GM13977 (cell line): Measurements from ENCODE around the gene GRK5.

Experiments used
- DNase-seq: peaks from one replicate; pipeline ENCODE4 v3.0.0; 2012; ENCODE audit warnings: low spot score
- in situ Hi-C: fragments of 300-500 bp; cut with MboI; formaldehyde crosslinking; loops from one replicate; pipeline ENCODE4 v1.12.0; 2022; ENCODE audit warnings: low sequenced_read_pairs, low pct_unique_long_range_greater_than_20kb, mixed read lengths, inconsistent platforms; ENCODE audit not compliant: unreplicated experiment
- TF ChIP-seq, protein P1 (sequence below): IDR thresholded peaks from 2 replicates; pipeline ENCODE4 v1.5.1; 2012; ENCODE audit warnings: mild to moderate bottlenecking, control low read depth; ENCODE audit not compliant: insufficient read depth; ENCODE audit errors: extremely low read depth, missing control alignments

Gene GRK5

DNA sequence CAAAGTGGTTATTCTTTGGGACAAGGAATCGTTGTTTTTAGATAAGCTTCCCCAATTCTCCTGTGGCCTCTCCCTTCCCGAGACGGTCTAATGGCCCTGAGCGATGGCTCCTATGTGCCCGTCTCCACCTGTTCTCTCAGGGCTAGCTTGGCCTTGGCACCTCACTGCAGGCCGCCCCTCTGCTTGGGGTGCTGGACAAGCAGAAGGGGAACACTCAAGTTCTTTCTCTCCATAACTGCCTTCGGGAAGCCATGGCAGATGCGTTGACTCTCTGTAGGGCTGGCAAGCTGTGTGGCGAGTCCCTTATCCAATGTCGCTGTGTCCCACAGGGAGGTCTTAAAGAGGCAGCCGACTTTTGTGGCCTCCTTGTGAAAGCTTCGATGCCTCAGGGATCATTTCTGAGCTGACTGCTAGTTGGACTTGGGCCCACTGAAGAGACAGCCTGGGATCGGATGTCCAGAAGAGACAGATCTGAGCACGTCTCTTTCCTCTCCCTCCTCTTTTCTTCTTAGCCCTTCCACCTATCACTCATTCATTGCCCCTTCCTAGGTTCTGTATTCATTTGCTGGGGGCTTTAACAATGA is 70.8 kb downstream of the GRK5 start:
- DNase-seq = no peak
- TF ChIP-seq, protein P1, sequence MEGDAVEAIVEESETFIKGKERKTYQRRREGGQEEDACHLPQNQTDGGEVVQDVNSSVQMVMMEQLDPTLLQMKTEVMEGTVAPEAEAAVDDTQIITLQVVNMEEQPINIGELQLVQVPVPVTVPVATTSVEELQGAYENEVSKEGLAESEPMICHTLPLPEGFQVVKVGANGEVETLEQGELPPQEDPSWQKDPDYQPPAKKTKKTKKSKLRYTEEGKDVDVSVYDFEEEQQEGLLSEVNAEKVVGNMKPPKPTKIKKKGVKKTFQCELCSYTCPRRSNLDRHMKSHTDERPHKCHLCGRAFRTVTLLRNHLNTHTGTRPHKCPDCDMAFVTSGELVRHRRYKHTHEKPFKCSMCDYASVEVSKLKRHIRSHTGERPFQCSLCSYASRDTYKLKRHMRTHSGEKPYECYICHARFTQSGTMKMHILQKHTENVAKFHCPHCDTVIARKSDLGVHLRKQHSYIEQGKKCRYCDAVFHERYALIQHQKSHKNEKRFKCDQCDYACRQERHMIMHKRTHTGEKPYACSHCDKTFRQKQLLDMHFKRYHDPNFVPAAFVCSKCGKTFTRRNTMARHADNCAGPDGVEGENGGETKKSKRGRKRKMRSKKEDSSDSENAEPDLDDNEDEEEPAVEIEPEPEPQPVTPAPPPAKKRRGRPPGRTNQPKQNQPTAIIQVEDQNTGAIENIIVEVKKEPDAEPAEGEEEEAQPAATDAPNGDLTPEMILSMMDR = no peak
- in situ Hi-C loops = no loop called here

DNA sequence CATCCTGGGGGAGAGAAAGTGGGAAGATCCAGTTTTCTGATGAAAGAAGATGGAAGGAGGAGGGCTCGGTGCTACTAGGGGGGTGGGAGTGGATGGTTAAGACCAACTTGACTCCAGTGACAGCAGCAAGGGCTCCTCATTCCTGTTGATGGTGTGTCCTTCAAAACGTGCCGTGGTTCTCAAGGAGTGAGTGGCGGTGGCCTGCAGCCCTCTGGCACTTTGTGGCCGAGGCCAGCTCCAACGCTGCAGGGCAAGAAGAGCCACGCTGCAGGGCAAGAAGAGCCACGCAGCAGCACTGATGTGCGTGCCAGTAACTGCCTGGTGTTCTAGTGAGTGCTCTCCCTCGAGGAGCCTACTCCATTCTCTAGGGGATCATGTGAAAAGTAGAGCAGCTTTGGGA is 72.1 kb downstream of the GRK5 start:
- in situ Hi-C loops = no loop called here
- DNase-seq = no peak
- TF ChIP-seq, protein P1 = no peak

DNA sequence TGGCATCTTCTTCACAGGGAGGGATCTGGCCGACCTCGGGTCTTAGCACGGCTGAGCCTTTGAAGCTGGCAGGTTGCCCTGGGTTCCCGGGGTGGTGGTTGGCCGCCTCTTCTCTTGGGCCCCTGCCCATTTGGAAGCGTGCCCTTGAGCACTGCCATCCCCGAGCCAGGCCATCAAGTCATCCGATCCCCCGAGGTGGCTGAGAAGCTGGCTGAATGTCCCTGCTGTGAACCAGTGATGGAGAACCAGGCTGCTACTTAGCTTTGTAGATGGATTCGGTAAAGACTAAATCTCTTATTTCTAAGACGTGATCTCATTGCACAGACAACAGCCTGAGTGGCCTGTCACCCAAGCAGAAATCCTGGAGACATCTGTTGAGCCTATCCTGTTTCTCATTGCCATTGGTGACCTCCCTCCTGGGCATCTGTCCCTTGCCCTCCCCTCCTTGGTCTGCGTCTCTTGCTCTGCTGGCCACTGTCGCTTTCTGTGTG is 74.3 kb downstream of the GRK5 start:
- TF ChIP-seq, protein P1 = no peak
- DNase-seq = no peak
- in situ Hi-C loops = no loop called here

DNA sequence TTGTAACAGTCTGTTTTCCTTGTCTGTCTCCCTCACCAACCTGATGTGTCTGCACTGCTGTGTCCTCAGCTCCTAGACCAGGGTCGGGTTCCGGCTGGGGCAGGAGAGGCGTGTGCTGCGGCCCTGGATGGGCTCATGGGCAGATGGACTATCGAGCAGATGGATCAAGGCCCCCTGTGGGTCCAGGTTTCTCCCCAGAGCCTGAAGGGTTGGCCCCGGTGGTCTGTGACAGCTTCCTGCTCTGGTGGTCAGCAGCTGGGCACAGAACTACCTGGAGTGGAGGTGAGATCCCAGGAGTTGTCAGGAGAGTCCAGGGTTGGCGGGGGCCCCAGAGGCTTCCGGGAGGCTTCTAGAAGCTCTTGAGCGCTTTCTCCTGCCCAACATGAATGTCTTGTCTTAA is 75.1 kb downstream of the GRK5 start:
- in situ Hi-C loops = no loop called here
- no peak for DNase-seq
- TF ChIP-seq, protein P1 = no peak

DNA sequence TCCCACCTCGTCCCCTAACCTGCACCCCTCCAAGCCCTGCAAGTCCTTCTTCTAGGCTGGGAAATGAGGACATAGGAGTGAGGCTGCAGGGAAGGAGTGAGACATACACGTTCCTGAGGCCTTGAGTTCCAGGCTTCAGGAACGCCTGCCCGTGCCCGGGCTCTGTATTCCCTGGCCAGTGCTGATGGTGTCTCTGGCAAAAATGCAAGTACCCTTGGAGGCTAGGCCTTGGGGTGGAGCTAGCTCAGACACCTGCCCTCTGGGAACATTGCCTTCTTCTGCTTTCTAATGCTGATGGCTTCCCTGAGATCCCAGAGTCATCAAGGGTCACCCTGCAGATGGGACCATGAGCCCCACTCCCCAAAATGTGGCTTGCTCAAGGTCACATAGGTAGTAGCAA is 76.0 kb downstream of the GRK5 start:
- no peak for DNase-seq
- in situ Hi-C loops = no loop called here
- TF ChIP-seq, protein P1 = no peak

DNA sequence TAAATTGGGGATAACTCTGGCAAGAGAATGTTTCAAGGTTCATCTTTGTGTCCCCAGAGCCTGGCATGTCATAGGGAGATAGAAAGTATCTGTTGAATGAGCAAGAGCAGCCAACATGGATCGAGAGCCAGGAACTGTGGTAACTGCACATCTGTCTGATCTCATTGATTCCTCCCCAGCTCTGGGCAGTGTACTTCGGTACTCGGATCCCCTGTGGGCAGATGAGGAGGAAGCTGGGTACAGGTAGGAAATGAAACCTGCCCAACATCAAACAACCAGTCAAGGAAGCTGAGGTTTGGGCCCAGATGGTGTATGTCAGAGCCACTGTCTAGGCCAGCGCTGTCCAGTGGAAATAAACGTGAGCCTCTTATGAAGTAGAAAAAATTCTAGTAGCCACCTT is 76.4 kb downstream of the GRK5 start:
- DNase-seq = no peak
- TF ChIP-seq, protein P1 = no peak
- in situ Hi-C loops = no loop called here
